K562 (cell line): Measurements from ENCODE around the gene BRME1. TPM values are rescaled to one million over a fixed set of nuclear protein-coding genes. Genes with fewer than 3 reads are reported as not detected.

Source experiments
- CBX8 ChIP-seq: fragments of 200-600 bp; sonication (generic); IDR thresholded peaks from 2 replicates; pipeline ENCODE4 v1.6.1; 2012; ENCODE audit warnings: borderline replicate concordance, mixed run types, low read depth, mild to moderate bottlenecking, moderate library complexity, mixed read lengths, low read length, control low read depth, inconsistent platforms; ENCODE audit not compliant: poor library complexity, severe bottlenecking; ENCODE audit errors: extremely low read depth
- DPF2 ChIP-seq: fragments of 450-650 bp; IDR thresholded peaks from 2 replicates; pipeline ENCODE4 v1.6.1; 2016
- ETS2 ChIP-seq: IDR thresholded peaks from 2 replicates; pipeline ENCODE4 v1.6.1; 2016; ENCODE audit warnings: borderline replicate concordance, missing genetic modification characterization, mild to moderate bottlenecking, moderate library complexity, missing compliant biosample characterization; ENCODE audit not compliant: poor library complexity, severe bottlenecking
- ILK ChIP-seq: fragments of 450-650 bp; IDR thresholded peaks from 2 replicates; pipeline ENCODE4 v1.6.1; 2016; ENCODE audit warnings: missing genetic modification characterization, low read depth, mild to moderate bottlenecking, missing compliant biosample characterization, moderate library complexity, borderline replicate concordance
- KDM2B ChIP-seq: fragments of 250-450 bp; sonication (Bioruptor Pico); IDR thresholded peaks from 2 replicates; pipeline ENCODE4 v1.8.0; 2021; ENCODE audit warnings: mild to moderate bottlenecking, moderate library complexity
- KLF6 ChIP-seq: fragments of 250-450 bp; sonication (Bioruptor Pico); IDR thresholded peaks from 2 replicates; pipeline ENCODE4 v1.4.0; 2020; ENCODE audit warnings: mild to moderate bottlenecking, moderate library complexity, borderline replicate concordance
- LEF1 ChIP-seq: fragments of 450-650 bp; IDR thresholded peaks from 2 replicates; pipeline ENCODE4 v1.6.1; 2016; ENCODE audit warnings: mild to moderate bottlenecking
- MTA3 ChIP-seq: fragments of 450-650 bp; formaldehyde crosslinking; IDR thresholded peaks from 2 replicates; pipeline ENCODE4 v1.6.1; 2017; ENCODE audit warnings: mild to moderate bottlenecking, borderline replicate concordance
- NEUROD1 ChIP-seq: fragments of 150-350 bp; IDR thresholded peaks from 2 replicates; pipeline ENCODE4 v1.6.1; 2014; ENCODE audit warnings: borderline replicate concordance, low read length, low read depth; ENCODE audit not compliant: partially characterized antibody
- NONO ChIP-seq, 2 experiments: fragments of 200-400 bp in 1 of 2; fragments of 450-650 bp in 1 of 2; formaldehyde crosslinking in 1 of 2; IDR thresholded peaks; 2 replicates each; pipeline ENCODE4 v1.6.1; 2017; ENCODE audit warnings: low read depth in 2 of 2, mild to moderate bottlenecking in 2 of 2, moderate library complexity in 2 of 2, low read length in 1 of 2
- POLR2A ChIP-seq: fragments of 450-650 bp; conservative IDR thresholded peaks from 2 replicates; pipeline ENCODE4 v1.6.1; 2016
- PREB ChIP-seq: sonication (generic); formaldehyde crosslinking; IDR thresholded peaks from 2 replicates; pipeline ENCODE4 v1.8.1; 2023; ENCODE audit warnings: mild to moderate bottlenecking, missing genetic modification reagents
- ZFP91 ChIP-seq: sonication (generic); formaldehyde crosslinking; IDR thresholded peaks from 2 replicates; pipeline ENCODE4 v1.8.0; 2022; ENCODE audit warnings: mild to moderate bottlenecking, missing genetic modification reagents
- ZNF398 ChIP-seq: fragments of 250-450 bp; sonication (Bioruptor Pico); IDR thresholded peaks from 2 replicates; pipeline ENCODE4 v1.8.0; 2021; ENCODE audit warnings: moderate library complexity, mild to moderate bottlenecking, inconsistent platforms
- ZNF696 ChIP-seq: fragments of 250-450 bp; sonication (Bioruptor Pico); conservative IDR thresholded peaks from 2 replicates; pipeline ENCODE4 v1.4.0; 2020; ENCODE audit warnings: mild to moderate bottlenecking, moderate library complexity
- polyA plus RNA-seq, 8 experiments: library from polyadenylated mRNA; depleted of rRNA in 4 of 8; stranded (reverse) in 5 of 8; unstranded in 3 of 8; fragments of >200 nt; fragmentation: Nextera tagmentation in 2 of 8; fragmentation: Illumina TruSeq in 1 of 8; extraction: Ambion mirVana in 2 of 8; extraction: Trizol in 1 of 8; gene quantifications; 2 replicates each; pipeline versions ENCODE4 v1.2.1 to v1.2.3, GENCODE V29; 2011 to 2014; ENCODE audit warnings: inconsistent platforms in 1 of 8, missing spikeins in 1 of 8
- total RNA-seq, 7 experiments: library from RNA; depleted of rRNA in 6 of 7; stranded (reverse); fragments of >200 nt in 6 of 7; fragmentation: Illumina TruSeq in 2 of 7; extraction: Trizol in 2 of 7; gene quantifications; 2 replicates each; pipeline versions ENCODE4 v1.2.1 to v1.2.3, GENCODE V29; 2011 to 2021; ENCODE audit warnings: low replicate concordance in 1 of 7
- TF ChIP-seq, protein P1 (sequence below): fragments of 450-650 bp; formaldehyde crosslinking; IDR thresholded peaks from 2 replicates; pipeline ENCODE4 v1.4.0; 2022; ENCODE audit warnings: missing genetic modification characterization
- TF ChIP-seq, protein P2 (sequence below): IDR thresholded peaks from 2 replicates; pipeline ENCODE4 v1.6.1; 2011; ENCODE audit not compliant: insufficient read length; ENCODE audit errors: extremely low read depth
- TF ChIP-seq, protein P3 (sequence below): fragments of 250-450 bp; sonication (Bioruptor Pico); IDR thresholded peaks from 2 replicates; pipeline ENCODE4 v1.4.0; 2020; ENCODE audit warnings: mild to moderate bottlenecking, moderate library complexity

BRME1 gene
- total and polyA plus RNA-seq, 9 of the 15 experiments (the other 6 are each of a cell fraction or from before 2014, with no cell fraction given) = 0.75 to 6.1 (median 3.6) TPM

- TF ChIP-seq KDM2B (CRISPR knock-in tag) = no peak
- TF ChIP-seq LEF1 = peak; percentile 76
- TF ChIP-seq, protein P1, sequence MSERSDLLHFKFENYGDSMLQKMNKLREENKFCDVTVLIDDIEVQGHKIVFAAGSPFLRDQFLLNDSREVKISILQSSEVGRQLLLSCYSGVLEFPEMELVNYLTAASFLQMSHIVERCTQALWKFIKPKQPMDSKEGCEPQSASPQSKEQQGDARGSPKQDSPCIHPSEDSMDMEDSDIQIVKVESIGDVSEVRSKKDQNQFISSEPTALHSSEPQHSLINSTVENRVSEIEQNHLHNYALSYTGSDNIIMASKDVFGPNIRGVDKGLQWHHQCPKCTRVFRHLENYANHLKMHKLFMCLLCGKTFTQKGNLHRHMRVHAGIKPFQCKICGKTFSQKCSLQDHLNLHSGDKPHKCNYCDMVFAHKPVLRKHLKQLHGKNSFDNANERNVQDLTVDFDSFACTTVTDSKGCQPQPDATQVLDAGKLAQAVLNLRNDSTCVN (CRISPR knock-in tag) = no peak
- TF ChIP-seq KLF6 = no peak
- peak; percentile 51 for TF ChIP-seq NEUROD1
- TF ChIP-seq DPF2 = peak; percentile 91
- no peak for TF ChIP-seq ETS2 (tag)
- no peak for TF ChIP-seq ZFP91 (CRISPR knock-in tag)
- peak; percentile 86; the same call in 1 of the 2 replicates for TF ChIP-seq MTA3
- peak; percentile 7; the same call in 1 of the 2 replicates for TF ChIP-seq PREB (CRISPR knock-in tag)
- TF ChIP-seq, protein P2, sequence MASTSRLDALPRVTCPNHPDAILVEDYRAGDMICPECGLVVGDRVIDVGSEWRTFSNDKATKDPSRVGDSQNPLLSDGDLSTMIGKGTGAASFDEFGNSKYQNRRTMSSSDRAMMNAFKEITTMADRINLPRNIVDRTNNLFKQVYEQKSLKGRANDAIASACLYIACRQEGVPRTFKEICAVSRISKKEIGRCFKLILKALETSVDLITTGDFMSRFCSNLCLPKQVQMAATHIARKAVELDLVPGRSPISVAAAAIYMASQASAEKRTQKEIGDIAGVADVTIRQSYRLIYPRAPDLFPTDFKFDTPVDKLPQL = no peak
- TF ChIP-seq ZNF398 (CRISPR knock-in tag) = no peak
- no peak for TF ChIP-seq POLR2A
- TF ChIP-seq, protein P3, sequence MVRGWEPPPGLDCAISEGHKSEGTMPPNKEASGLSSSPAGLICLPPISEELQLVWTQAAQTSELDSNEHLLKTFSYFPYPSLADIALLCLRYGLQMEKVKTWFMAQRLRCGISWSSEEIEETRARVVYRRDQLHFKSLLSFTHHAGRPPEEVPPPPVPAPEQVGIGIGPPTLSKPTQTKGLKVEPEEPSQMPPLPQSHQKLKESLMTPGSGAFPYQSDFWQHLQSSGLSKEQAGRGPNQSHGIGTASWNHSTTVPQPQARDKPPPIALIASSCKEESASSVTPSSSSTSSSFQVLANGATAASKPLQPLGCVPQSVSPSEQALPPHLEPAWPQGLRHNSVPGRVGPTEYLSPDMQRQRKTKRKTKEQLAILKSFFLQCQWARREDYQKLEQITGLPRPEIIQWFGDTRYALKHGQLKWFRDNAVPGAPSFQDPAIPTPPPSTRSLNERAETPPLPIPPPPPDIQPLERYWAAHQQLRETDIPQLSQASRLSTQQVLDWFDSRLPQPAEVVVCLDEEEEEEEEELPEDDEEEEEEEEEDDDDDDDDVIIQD = no peak
- TF ChIP-seq NONO (IDR thresholded peaks at IDR 0.05; ENCODE audit: low read depth in 2 of 2, low read length in 1 of 2) = no peak
- no peak for TF ChIP-seq ILK (tag)
- TF ChIP-seq ZNF696 (CRISPR knock-in tag) = no peak
- TF ChIP-seq CBX8 = no peak
Measured at GRCh38 chr19:13846557-13847406, 59.1 kb downstream of the BRME1 start (continued).
